IPS DF 19.7 (cell line): ENCODE results near the gene MLLT1.

ENCODE experiments used
- DNase-seq: peaks from one replicate; pipeline ENCODE4 v3.0.0-alpha.2; 2013; ENCODE audit warnings: low read depth, low spot score

MLLT1 gene

DNA sequence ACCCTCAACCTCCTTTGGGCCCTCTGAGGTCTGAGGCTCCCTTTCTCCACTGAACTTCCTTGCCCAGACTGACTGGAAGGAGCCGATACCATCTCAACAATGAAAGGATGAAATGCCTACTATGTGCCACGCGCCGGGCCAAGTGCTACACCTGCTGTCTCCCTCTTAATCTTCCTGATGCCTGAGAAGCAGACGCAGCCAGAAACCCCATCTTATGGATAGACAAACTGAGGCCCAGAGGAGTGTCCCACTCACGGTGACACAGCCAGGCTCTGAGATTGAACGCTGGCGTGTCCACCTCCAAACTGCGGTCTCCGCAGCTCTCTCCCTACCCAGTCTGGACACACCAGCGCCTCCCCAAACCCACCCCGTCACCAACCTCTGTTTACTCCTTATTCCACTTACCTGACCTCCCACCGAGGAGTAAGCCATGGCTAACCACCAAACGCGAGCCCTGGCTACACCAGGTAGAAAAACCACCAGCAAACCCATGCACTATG is 20.9 kb downstream of the MLLT1 start:
- DNase-seq, result no peak

DNA sequence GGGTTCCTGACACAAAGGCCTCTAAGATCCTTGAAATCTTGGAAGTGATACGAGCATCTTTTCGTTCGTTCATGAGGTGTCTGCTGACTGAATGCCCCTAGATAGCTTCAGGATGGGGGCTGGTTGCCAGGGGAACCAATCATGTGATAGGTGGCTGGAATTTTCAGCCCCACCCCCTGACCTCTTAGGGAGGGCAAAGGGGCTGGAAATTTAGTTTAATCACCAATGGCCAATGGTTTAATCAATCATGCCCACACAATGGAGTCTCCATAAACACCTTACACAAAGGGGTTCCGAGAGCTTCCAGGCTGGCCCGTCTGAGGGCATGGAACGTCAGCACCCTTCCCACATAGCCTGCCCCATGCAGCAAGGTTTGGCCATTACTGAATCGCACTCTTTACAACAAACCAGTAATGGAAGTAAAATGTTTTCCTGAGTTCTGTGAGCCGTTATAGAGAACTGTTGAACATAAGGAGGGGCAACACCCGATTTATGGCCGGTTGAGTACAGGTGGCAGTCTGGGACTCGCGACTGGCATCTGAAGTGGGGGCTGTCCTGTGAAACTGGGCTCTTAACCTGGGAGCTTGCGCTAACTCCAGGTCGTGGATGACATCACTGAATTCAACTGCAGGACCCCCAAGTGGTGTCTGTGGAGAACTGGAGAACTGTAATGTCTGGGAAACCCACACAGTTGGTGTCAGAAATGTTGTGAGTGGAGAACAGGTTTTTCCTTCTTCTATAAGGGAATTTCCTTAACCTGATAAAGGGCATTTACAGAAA is 25.6 kb downstream of the MLLT1 start:
- DNase-seq, result no peak

- DNase-seq, result no peak
Measured at GRCh38 chr19:6252066-6252465, 27.7 kb downstream of the MLLT1 start.

GRCh38 chr19:6250909-6251308 is 28.9 kb downstream of the MLLT1 start:
- no peak for DNase-seq

DNA sequence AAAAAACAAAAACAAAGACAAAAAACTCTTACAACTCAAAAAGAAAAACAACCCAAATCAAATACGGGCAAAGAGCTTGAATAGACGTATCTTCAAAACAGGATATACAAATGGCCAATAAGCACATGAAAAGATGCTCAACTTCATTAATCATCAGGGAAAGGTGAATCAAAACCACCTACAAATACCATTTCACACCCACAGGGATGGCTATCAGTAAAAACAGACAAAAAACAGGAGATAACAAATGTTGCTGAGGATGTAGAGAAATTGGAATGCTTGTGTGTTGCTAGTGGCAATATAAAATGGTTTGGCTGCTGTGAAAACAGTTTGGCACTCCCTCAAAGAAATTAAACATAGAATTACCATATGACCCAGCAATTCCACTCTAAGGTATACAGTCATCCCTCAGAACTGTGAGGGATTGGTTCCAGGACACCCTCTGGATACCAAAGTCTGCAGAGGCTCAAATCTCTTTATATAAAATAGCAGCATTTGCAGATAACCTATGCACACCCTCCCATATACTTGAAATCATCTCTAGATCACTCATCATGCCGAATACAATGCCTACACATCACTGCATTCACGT is 29.7 kb downstream of the MLLT1 start:
- no peak for DNase-seq

DNA sequence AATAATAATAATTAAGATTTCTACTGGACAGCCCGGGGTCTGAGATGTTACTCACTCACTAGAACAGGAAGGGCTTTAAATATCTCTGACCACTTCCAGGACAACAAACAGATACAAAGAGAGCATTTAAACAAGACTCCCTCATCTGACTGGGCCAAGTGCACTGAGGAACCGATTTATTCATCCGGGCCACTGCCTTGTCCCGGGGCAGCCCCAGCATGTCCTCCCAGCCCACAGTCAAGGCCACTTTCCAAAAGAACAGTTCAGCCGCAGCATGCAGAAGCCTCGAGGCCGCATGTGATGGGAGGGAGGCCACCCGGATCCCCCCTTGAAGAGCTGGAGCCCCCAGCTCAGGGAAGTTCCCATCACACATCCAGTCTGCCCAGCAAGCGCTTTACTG is 30.5 kb downstream of the MLLT1 start:
- DNase-seq, result no peak

GRCh38 chr19:6248844-6249243 is 30.9 kb downstream of the MLLT1 start:
- DNase-seq, result no peak

- DNase-seq, result no peak
Measured at GRCh38 chr19:6248341-6248740, 31.4 kb downstream of the MLLT1 start.

GRCh38 chr19:6247007-6247288 is 32.8 kb downstream of the MLLT1 start:
- no peak for DNase-seq

GRCh38 chr19:6246174-6247006 is 33.4 kb downstream of the MLLT1 start:
- no peak for DNase-seq

GRCh38 chr19:6242677-6243076 is 37.1 kb downstream of the MLLT1 start:
- DNase-seq, result no peak

- no peak for DNase-seq
Measured at GRCh38 chr19:6241680-6242377, 37.9 kb downstream of the MLLT1 start.

DNA sequence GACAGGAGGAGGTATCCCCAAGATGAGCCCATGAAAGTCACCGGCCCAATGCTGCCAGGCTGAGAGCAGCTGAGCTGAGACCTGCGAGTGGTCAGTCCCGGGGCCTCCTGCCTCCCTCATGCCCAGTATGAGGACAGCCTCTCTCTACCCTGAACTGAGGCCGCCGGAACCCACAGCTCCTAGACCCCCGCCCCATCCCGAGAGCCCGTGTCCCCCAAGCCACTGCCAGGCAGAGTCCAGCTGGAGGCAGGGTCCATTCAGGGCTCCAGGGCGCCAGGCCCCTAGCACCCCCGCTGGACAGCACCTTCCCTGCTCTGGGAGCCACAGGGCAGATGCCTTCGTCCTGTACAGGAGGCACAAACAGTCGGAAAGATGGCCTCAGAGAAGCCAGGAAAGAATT is 38.7 kb downstream of the MLLT1 start:
- DNase-seq, result no peak

GRCh38 chr19:6239871-6240676 is 39.7 kb downstream of the MLLT1 start:
- DNase-seq, result no peak

- DNase-seq, result no peak
Measured at GRCh38 chr19:6239401-6239844, 40.4 kb downstream of the MLLT1 start.

DNA sequence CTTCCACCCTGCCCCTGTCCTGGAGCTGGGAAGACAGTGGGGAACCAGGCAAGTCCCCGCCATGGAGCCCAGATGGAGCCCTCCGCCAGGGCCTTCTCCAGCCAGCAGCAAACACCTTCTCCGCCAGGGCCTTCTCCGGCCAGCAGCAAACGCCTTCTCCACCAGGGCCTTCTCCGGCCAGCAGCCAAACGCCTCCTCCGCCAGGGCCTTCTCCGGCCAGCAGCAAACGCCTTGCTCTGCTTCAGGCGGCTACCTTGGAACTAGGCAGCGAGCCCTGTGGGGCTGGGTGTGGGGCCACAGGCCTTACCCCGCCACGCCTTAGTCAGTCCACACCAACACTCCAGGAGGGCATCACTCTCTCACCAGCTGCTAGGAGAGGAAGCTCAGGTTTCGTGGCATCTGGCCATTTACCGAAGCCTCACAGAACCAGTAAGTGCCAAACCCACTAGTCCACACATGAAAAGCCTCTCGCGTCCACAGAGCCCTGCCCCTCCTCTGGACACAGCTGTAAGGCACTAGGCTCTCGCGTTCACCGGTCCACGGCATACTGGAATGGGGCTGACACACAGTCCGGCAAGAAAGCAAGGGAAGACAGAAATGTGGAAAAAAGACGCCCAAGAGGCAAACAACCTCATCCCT is 41.0 kb downstream of the MLLT1 start:
- no peak for DNase-seq

GRCh38 chr19:6238256-6238642 is 41.5 kb downstream of the MLLT1 start:
- no peak for DNase-seq

DNA sequence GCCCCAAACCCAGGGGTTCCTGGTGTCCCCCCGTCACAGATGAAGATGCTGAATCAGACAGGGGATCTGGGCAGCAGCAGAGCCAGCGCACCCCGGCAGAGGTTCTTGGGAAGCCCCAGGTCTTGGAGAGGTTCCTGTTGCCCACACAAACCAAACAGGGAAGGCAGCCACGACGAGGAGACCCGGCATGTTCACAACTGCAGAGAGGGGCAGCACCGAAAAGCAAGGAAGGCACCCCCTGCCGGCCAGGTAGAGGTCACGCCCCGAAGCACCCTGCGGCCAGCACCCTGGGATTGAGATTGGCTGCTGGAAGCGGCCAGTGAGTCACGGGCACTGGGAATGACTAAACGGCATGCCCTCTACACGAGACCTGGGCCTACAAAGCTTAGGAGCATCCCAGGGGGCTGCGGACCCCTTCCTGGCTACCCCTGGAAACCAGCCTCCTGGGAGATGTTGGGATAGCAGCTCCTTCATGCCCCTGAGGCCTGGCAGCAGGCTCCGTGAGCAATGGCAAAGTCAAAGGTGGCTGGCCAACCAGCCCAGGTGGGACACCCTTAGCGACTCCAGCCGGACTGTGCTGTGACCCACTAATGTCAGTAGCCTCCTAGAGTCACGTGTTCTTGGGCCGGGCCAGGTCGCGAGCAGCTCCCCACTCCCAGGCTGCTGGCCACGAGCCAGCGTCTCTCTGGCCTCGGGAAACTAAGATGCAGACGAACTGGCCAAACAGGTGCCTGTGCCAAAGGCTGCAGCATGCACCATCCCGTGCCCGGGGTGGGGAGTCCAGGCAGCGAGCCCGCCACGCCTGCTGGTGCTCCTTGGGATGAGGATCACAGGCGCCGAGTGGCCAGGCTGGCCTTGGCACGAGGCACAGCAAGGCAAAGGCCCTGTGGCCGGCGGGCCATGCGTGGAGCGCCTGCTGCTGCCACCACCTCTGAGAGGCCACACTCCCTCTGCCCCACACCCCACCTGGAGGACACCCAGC is 43.2 kb downstream of the MLLT1 start:
- no peak for DNase-seq
